KMS-11 (cell line): Measurements from ENCODE around the gene FAM3B.
"Not testable (repeated sequence)": the region's sequence is repeated elsewhere in the genome, so short reads cannot be mapped to it uniquely, and the experiment has no call there.

Experiments
- H2AFZ ChIP-seq: fragments of 200-600 bp; sonication (generic); 2 replicates; pipeline ENCODE4 v1.6.1; 2016; ENCODE audit warnings: antibody characterized with exemption, mixed run types, low read depth
- H3K27ac ChIP-seq: fragments of 200-600 bp; sonication (generic); 2 replicates; pipeline ENCODE4 v1.6.1; 2016; ENCODE audit warnings: mild to moderate bottlenecking, mixed run types
- H3K27me3 ChIP-seq: fragments of 200-600 bp; sonication (generic); 2 replicates; pipeline ENCODE4 v1.6.1; 2017; ENCODE audit warnings: mild to moderate bottlenecking, low read depth, mixed run types, moderate library complexity; ENCODE audit not compliant: insufficient read depth
- H3K36me3 ChIP-seq: fragments of 200-600 bp; sonication (generic); 2 replicates; pipeline ENCODE4 v1.6.1; 2017; ENCODE audit warnings: mild to moderate bottlenecking, mixed run types; ENCODE audit not compliant: insufficient read depth
- H3K4me1 ChIP-seq: fragments of 200-600 bp; sonication (generic); 2 replicates; pipeline ENCODE4 v1.6.1; 2016; ENCODE audit warnings: mild to moderate bottlenecking, low read depth, mixed run types; ENCODE audit not compliant: poor library complexity, severe bottlenecking
- H3K4me2 ChIP-seq: fragments of 200-600 bp; sonication (generic); 2 replicates; pipeline ENCODE4 v1.7.0; 2016; ENCODE audit warnings: mild to moderate bottlenecking, mixed run types
- H3K4me3 ChIP-seq: fragments of 200-600 bp; sonication (generic); IDR thresholded peaks from 2 replicates; pipeline ENCODE4 v1.6.1; 2017; ENCODE audit warnings: low read depth, low read length, mixed read lengths; ENCODE audit not compliant: insufficient read depth
- H3K79me2 ChIP-seq: fragments of 200-600 bp; sonication (generic); 2 replicates; pipeline ENCODE4 v1.6.1; 2016; ENCODE audit warnings: low read depth, mixed run types; ENCODE audit not compliant: insufficient read depth
- H3K9ac ChIP-seq: fragments of 200-600 bp; sonication (generic); 2 replicates; pipeline ENCODE4 v1.6.1; 2016; ENCODE audit warnings: mild to moderate bottlenecking, mixed run types
- H4K20me1 ChIP-seq: fragments of 200-600 bp; sonication (generic); 2 replicates; pipeline ENCODE4 v1.6.1; 2016; ENCODE audit warnings: mild to moderate bottlenecking, mixed run types; ENCODE audit not compliant: insufficient read depth
- CTCF ChIP-seq: fragments of 200-600 bp; sonication (generic); conservative IDR thresholded peaks from 2 replicates; pipeline ENCODE4 v1.6.1; 2017; ENCODE audit warnings: low read depth, mild to moderate bottlenecking, antibody characterized with exemption, low read length, moderate library complexity, mixed read lengths

The FAM3B gene

GRCh38 chr21:41302976-41303375 lies 13.6 kb upstream of the FAM3B start:
- H3K27ac ChIP-seq = no peak overlapping the region
- TF ChIP-seq CTCF = no peak
- no peaks in the 10 kb centered on the region for H3K27me3 ChIP-seq
- H3K4me1 ChIP-seq = no peaks in the 10 kb centered on the region
- no peak overlapping the region for H3K4me3 ChIP-seq
- H3K79me2 ChIP-seq = no peaks in the 10 kb centered on the region
- no peak overlapping the region for H3K9ac ChIP-seq
- no peaks in the 10 kb centered on the region for H4K20me1 ChIP-seq
- H2AFZ ChIP-seq = no peak overlapping the region
- no peak overlapping the region for H3K4me2 ChIP-seq
- no peaks in the 10 kb centered on the region for H3K36me3 ChIP-seq

- H3K36me3 ChIP-seq = no peaks in the 10 kb centered on the region
- no peak overlapping the region for H3K9ac ChIP-seq
- no peak overlapping the region for H3K4me3 ChIP-seq
- no peaks in the 10 kb centered on the region for H3K4me1 ChIP-seq
- TF ChIP-seq CTCF = no peak
- H2AFZ ChIP-seq = no peak overlapping the region
- H3K27ac ChIP-seq = no peak overlapping the region
- no peak overlapping the region for H3K4me2 ChIP-seq
- no peaks in the 10 kb centered on the region for H3K79me2 ChIP-seq
- no peaks in the 10 kb centered on the region for H4K20me1 ChIP-seq
- no peaks in the 10 kb centered on the region for H3K27me3 ChIP-seq
Measured at GRCh38 chr21:41304068-41304720, 12.4 kb upstream of the FAM3B start.

- H2AFZ ChIP-seq = no peak overlapping the region
- no peak overlapping the region for H3K9ac ChIP-seq
- no peak overlapping the region for H3K4me2 ChIP-seq
- H3K4me1 ChIP-seq = no peaks in the 10 kb centered on the region
- no peak overlapping the region for H3K27ac ChIP-seq
- no peaks in the 10 kb centered on the region for H4K20me1 ChIP-seq
- no peak for TF ChIP-seq CTCF
- no peaks in the 10 kb centered on the region for H3K36me3 ChIP-seq
- no peaks in the 10 kb centered on the region for H3K79me2 ChIP-seq
- no peak overlapping the region for H3K4me3 ChIP-seq
- H3K27me3 ChIP-seq = no peaks in the 10 kb centered on the region
Measured at GRCh38 chr21:41307219-41307618, 9.4 kb upstream of the FAM3B start.

- not testable (repeated sequence) for H3K4me1 ChIP-seq, H3K9ac ChIP-seq, H3K79me2 ChIP-seq, H3K27me3 ChIP-seq, H3K4me2 ChIP-seq, H3K4me3 ChIP-seq, H4K20me1 ChIP-seq, H2AFZ ChIP-seq, H3K36me3 ChIP-seq, H3K27ac ChIP-seq
Measured at GRCh38 chr21:41313285-41314164, 3.1 kb upstream of the FAM3B start.

GRCh38 chr21:41315726-41316125 lies 875 bp upstream of the FAM3B start:
- Histone ChIP-seq H2AFZ (no peak overlapping the region), H3K4me1 (peaks cover 9% of the 10 kb centered on the region), H3K4me3 (no peak overlapping the region), H3K4me2 (no peak overlapping the region), H3K79me2 (no peaks in the 10 kb centered on the region), H4K20me1 (no peaks in the 10 kb centered on the region), H3K9ac (no peak overlapping the region), H3K36me3 (no peaks in the 10 kb centered on the region), H3K27ac (no peak overlapping the region), H3K27me3 (no peaks in the 10 kb centered on the region)
- no peak for TF ChIP-seq CTCF
